Pancreas (tissue), 10 donors: Measurements from ENCODE around the gene CCP110. TPM values are rescaled to one million over a fixed set of nuclear protein-coding genes. Genes with fewer than 3 reads are reported as not detected.

Experiments
- ATAC-seq, 4 donors: fragments of 200-7000 bp; cut with Tn5 transposase; one replicate each; pipeline versions ENCODE4 v1.8.0 to v1.9.1; 2020; ENCODE audit warnings: mild to moderate bottlenecking in 4 of 4, moderate library complexity in 4 of 4
- DNase-seq, 6 donors: peaks; one replicate each; pipeline ENCODE4 v3.0.0-alpha.2; 2020
- FAIRE-seq: peaks from 2 replicates; lab custom pipeline; 2012; peaks lifted over from hg19 to GRCh38; lab: Jason Lieb, UNC
- H3K27ac ChIP-seq, 4 donors: fragments of 200-600 bp; sonication (generic); 1 replicate in 3 of 4; 2 replicates in 1 of 4; pipeline versions ENCODE4 v1.5.0 to v1.8.0; 2020
- H3K27me3 ChIP-seq, 4 donors: fragments of 200-600 bp; one replicate each; pipeline ENCODE4 v1.8.0; 2021
- H3K36me3 ChIP-seq, 3 donors: fragments of 200-600 bp; sonication (generic) in 1 of 3; one replicate each; pipeline versions ENCODE4 v1.5.0 to v1.8.0; 2020 to 2021
- H3K4me1 ChIP-seq, 3 donors: fragments of 200-600 bp; one replicate each; pipeline ENCODE4 v1.8.0; 2021
- H3K4me3 ChIP-seq, 4 donors: fragments of 200-600 bp; sonication (generic) in 2 of 4; one replicate each; pipeline versions ENCODE4 v1.5.0 to v1.8.0; 2020 to 2021
- H3K9me3 ChIP-seq, 4 donors: fragments of 200-600 bp; one replicate each; pipeline ENCODE4 v1.8.0; 2021
- CTCF ChIP-seq, 4 donors: fragments of 200-600 bp; sonication (generic) in 3 of 4; IDR thresholded peaks; one replicate each; pipeline versions ENCODE4 v1.5.0 to v1.8.0; 2021; ENCODE audit warnings: antibody characterized with exemption in 4 of 4
- WGBS, 2 donors: extraction: QIAGEN DNeasy Blood & Tissue Kit; methylation state at CpG; one replicate each; pipeline ENCODE4 v1.1.7; 2013; 5-methylcytosine and 5-hydroxymethylcytosine counted together
- intact Hi-C, 3 donors: fragments of 100-400 bp; cut with DNase I; formaldehyde crosslinking; loops; one replicate each; pipeline versions ENCODE4 v1.11.1 to v1.14.2; 2022
- polyA plus RNA-seq, 2 donors: library from polyadenylated mRNA; stranded (reverse); fragments of 200-250 nt; gene quantifications; one replicate each; pipeline ENCODE4 v1.2.3, GENCODE V29; 2013
- total RNA-seq, 6 donors: library from RNA; stranded (reverse); fragmentation: NEBNext Ultra II Directional in 4 of 6; extraction: Animal tissue kit (Norgen Biotek cat#: 25700) in 4 of 6; gene quantifications; one replicate each; pipeline versions ENCODE4 v1.2.1 to v1.2.4, GENCODE V29; 2021 to 2023
- donor health status: healthy with polysubstance abuse.
- donor health status: DM: no; HTN: no; CAD: no; lungs with moderate emphysema.
- donor health status: DM: no; HTN: no; CAD: no.
- donor health status: control.
- donor health status: control.
- donor health status: Bipolar disorder and iron deficiency.
- donor health status: DM: yes; HTN: yes; CAD: no.
- donor health status: DM: no; HTN: no; CAD: no.
- donor health status: DM: no; HTN: no; CAD: no.
- donor health status: DM: yes; HTN: yes; CAD: no.

Gene CCP110
- total and polyA plus RNA-seq, 8 donors = 2.7 to 7.9 (median 5.1) TPM

- H3K9me3 ChIP-seq = no peaks in the 10 kb centered on the region
- no peak for TF ChIP-seq CTCF (IDR thresholded peaks at IDR 0.05)
- no peak overlapping the region for H3K4me3 ChIP-seq
- DNase-seq (no peak), FAIRE-seq (no peak), ATAC-seq (no peak)
- H3K4me1 ChIP-seq = peaks cover 5 to 8% (median 6%) of the 10 kb centered on the region in 3 donors
- WGBS, 2 donors = 86 to 89% methylated on average over 2 of the region's 2 CpGs
- H3K27me3 ChIP-seq = no peaks in the 10 kb centered on the region
- intact Hi-C loops = no loop called here
- no peak overlapping the region for H3K27ac ChIP-seq
- peaks cover 0 to 18% (median 0%) of the 10 kb centered on the region in 3 donors for H3K36me3 ChIP-seq
Observed at GRCh38 chr16:19525385-19525723, 1.6 kb downstream of the CCP110 start.

- Histone ChIP-seq H3K27me3 (no peaks in the 10 kb centered on the region), H3K4me1 (peaks cover 0 to 2% (median 0%) of the 10 kb centered on the region in 3 donors), H3K9me3 (no peaks in the 10 kb centered on the region), H3K36me3 (peaks cover 0 to 18% (median 0%) of the 10 kb centered on the region in 3 donors), H3K27ac (no peak overlapping the region), H3K4me3 (no peak overlapping the region)
- no peak for TF ChIP-seq CTCF (IDR thresholded peaks at IDR 0.05)
- no peak for FAIRE-seq
- ATAC-seq = no peak
- DNase-seq = no peak
- intact Hi-C loops = no loop called here
- 76 to 77% methylated on average over 1 of the region's 1 CpG for WGBS, 2 donors
Observed at GRCh38 chr16:19527161-19527560, 3.4 kb downstream of the CCP110 start.

- no peaks in the 10 kb centered on the region for H3K4me1 ChIP-seq
- no peak overlapping the region for H3K27ac ChIP-seq
- DNase-seq = no peak
- no peaks in the 10 kb centered on the region for H3K9me3 ChIP-seq
- intact Hi-C loops = no loop called here
- H3K4me3 ChIP-seq = no peak overlapping the region
- no peaks in the 10 kb centered on the region for H3K27me3 ChIP-seq
- peaks cover 0 to 18% (median 0%) of the 10 kb centered on the region in 3 donors for H3K36me3 ChIP-seq
- WGBS, 2 donors = 97 to 99% methylated on average over 3 of the region's 3 CpGs
- no peak for ATAC-seq
- no peak for TF ChIP-seq CTCF (IDR thresholded peaks at IDR 0.05)
- FAIRE-seq = no peak
Observed at GRCh38 chr16:19528666-19529065, 4.9 kb downstream of the CCP110 start.

- no peak overlapping the region for H3K27ac ChIP-seq
- ATAC-seq = no peak
- FAIRE-seq = no peak
Observed at GRCh38 chr16:19532601-19533000, 8.9 kb downstream of the CCP110 start.

More at GRCh38 chr16:19532601-19533000, 8.9 kb downstream of the CCP110 start:
- intact Hi-C loops = no loop called here
- no peak for TF ChIP-seq CTCF (IDR thresholded peaks at IDR 0.05)
- no peaks in the 10 kb centered on the region for H3K27me3 ChIP-seq
- WGBS, 2 donors = 75 to 93% methylated on average over 1 of the region's 1 CpG
- no peak for DNase-seq
- peaks cover 0 to 17% (median 5%) of the 10 kb centered on the region in 3 donors for H3K36me3 ChIP-seq
- H3K4me1 ChIP-seq = no peaks in the 10 kb centered on the region
- no peaks in the 10 kb centered on the region for H3K9me3 ChIP-seq
- H3K4me3 ChIP-seq = no peak overlapping the region
